Spleen (tissue), 7 donors: ENCODE data around the gene HEMK1.

Source experiments
- CTCF ChIP-seq, 11 experiments: fragments of 200-600 bp in 7 of 11; fragments of 450-650 bp in 4 of 11; sonication (generic) in 4 of 11; IDR thresholded peaks in 8 of 11; conservative IDR thresholded peaks in 3 of 11; 1 replicate in 7 of 11; 2 replicates in 4 of 11; pipeline versions ENCODE4 v1.4.0 to v1.8.0; 2016 to 2021; ENCODE audit warnings: antibody characterized with exemption in 11 of 11, inconsistent platforms in 4 of 11, mild to moderate bottlenecking in 1 of 11
- POLR2A ChIP-seq, 3 donors: fragments of 450-650 bp; IDR thresholded peaks; one replicate each; pipeline ENCODE4 v1.5.1; 2017; ENCODE audit warnings: antibody characterized with exemption in 3 of 3, mild to moderate bottlenecking in 1 of 3
- POLR2AphosphoS5 ChIP-seq, 3 donors: sonication (generic); formaldehyde crosslinking; IDR thresholded peaks; one replicate each; pipeline ENCODE4 v1.5.1; 2017; ENCODE audit warnings: antibody characterized with exemption in 3 of 3
- donor health status: DM: no; HTN: no; CAD: no; lungs with moderate emphysema.
- donor health status: DM: no; HTN: no; CAD: no.
- donor health status: DM: no; HTN: no; CAD: no.

- no peak for TF ChIP-seq CTCF (IDR thresholded peaks at IDR 0.05 in 8 of 11, conservative IDR thresholded peaks at IDR 0.05 in 3 of 11)
- TF ChIP-seq POLR2A (IDR thresholded peaks at IDR 0.05) = no peak
- no peak for TF ChIP-seq POLR2AphosphoS5 (IDR thresholded peaks at IDR 0.05)
These were observed 5.0 kb upstream of the HEMK1 start for GRCh38 chr3:50564321-50564720.
